Fibroblast of peridontal ligament (primary cell): Measurements from ENCODE around the gene RYR2.
"Not testable (repeated sequence)": the region's sequence is repeated elsewhere in the genome, so short reads cannot be mapped to it uniquely, and the experiment has no call there.

Experiments
- DNase-seq: peaks from one replicate; pipeline ENCODE4 v3.0.0-alpha.2; 2010; ENCODE audit errors: extremely low read depth

Gene RYR2

GRCh38 chr1:237084341-237085077, 42.5 kb downstream of the RYR2 start:
- no peak for DNase-seq

- no peak for DNase-seq
Measured at GRCh38 chr1:237091691-237092090, 49.7 kb downstream of the RYR2 start.

GRCh38 chr1:237093691-237094090, 51.7 kb downstream of the RYR2 start:
- no peak for DNase-seq

DNA sequence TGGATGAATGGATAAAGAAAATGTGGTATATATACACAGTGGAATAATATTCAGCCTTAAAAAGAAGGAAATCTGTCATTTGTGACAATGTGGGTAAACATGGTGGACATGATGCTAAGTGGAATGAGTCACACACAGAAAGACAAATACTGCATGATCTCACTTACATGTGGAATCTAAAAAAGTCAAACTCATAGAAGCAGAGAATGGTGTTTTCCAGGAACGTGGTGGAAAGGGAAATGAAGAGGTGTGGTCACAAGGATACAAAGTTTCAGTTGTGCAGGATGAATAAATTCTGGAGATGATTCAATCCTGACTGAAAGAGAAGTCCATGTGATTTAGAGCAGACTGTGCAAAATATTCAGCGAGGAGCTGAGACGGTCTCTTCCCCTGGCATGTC, 56.6 kb downstream of the RYR2 start:
- DNase-seq, result no peak

GRCh38 chr1:237103021-237103420, 61.0 kb downstream of the RYR2 start:
- no peak for DNase-seq

GRCh38 chr1:237104096-237104495, 62.1 kb downstream of the RYR2 start:
- no peak for DNase-seq

- DNase-seq, result no peak
Measured at GRCh38 chr1:237105826-237106225, 63.8 kb downstream of the RYR2 start.

- no peak for DNase-seq
Measured at GRCh38 chr1:237108297-237109040, 66.5 kb downstream of the RYR2 start.

GRCh38 chr1:237111807-237112206, 69.8 kb downstream of the RYR2 start:
- no peak for DNase-seq

GRCh38 chr1:237112663-237113062, 70.7 kb downstream of the RYR2 start:
- DNase-seq, result no peak

- no peak for DNase-seq
Measured at GRCh38 chr1:237115035-237115434, 73.1 kb downstream of the RYR2 start.

DNA sequence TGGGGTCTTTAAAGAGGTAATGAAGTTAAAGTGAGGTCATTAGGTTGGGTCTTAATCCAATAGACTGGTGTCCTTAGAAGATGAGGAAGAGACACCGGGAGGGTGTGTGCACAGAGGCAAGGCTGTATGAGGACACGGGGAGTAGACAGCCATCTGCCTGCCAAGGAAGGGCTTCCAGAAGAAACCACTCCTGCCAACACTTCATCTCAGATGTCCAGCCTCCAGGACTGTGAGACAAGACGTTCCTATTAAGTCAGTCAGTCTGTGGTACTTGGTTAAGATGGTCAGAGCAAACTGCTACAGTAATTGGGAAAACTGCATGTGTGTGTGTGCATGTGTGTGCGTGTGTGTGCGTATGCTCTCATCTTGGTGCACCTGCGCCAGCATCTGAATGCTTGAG, 77.1 kb downstream of the RYR2 start:
- no peak for DNase-seq

DNA sequence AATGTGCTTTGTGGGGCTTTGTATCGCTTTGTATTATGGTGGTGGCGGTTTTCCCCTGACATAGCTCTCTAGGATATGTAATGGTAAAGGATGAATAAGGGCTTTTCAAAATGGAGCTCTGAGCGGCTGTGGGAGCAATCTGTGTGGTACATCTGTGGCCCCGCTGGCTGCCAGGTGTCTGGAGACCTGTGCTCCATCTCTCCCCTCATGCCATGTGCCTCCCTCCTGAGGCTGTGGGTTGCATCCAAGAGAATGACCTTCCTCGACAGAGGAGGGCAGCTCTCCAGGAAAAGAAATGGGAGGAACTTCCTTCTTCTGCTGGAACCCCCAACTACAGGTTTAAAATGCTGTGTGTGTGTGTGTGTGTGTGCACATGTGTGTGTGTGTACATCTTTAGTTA, 78.7 kb downstream of the RYR2 start:
- DNase-seq, result no peak

DNA sequence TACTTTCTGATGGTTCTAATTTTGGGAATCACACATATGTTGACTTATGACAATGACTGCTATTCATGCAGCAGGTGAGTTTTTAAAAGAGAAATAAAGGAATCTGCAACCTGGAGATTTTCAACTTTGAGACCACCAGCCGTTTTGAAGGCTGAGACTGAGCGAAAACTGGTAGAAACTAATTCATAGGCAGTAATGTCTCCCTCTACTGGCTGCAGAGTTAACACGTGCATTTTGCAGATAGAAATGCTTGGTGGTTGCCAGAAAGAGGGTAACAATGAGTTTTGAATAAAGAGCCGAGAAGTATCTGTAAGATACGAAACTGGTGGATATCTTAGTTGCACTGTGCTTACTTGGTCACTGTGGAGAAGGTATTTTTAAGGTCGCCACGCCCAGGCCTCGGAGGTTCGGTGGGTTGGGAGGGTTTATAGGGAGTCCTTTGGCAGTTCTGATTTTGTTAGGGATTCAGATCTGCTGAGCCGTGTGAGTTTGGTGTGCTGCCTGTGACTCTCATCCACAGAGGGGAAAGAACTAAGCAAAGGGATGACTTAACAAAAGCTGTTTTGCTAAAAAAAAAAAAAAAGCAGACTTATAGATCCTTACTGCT, 83.0 kb downstream of the RYR2 start:
- no peak for DNase-seq

GRCh38 chr1:237126180-237126579, 84.2 kb downstream of the RYR2 start:
- DNase-seq, result no peak

DNA sequence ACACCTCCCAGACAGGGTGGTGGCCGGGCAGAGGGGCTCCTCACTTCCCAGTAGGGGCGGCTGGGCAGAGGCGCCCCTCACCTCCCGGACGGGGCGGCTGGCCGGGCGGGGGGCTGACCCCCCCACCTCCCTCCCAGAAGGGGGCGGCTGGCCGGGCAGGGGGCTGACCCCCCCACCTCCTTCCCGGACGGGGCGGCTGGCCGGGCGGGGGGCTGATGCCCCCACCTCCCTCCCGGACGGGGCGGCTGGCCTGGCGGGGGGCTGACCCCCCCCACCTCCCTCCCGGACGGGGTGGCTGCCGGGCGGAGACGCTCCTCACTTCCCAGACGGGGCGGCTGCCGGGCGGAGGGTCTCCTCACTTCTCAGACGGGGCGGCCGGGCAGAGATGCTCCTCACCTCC, 85.3 kb downstream of the RYR2 start:
- DNase-seq, result not testable (repeated sequence)

GRCh38 chr1:237133921-237134320, 91.9 kb downstream of the RYR2 start:
- no peak for DNase-seq

- DNase-seq, result no peak
Measured at GRCh38 chr1:237134929-237135328, 92.9 kb downstream of the RYR2 start.

- no peak for DNase-seq
Measured at GRCh38 chr1:237138551-237138950, 96.6 kb downstream of the RYR2 start.

- DNase-seq, result no peak
Measured at GRCh38 chr1:237139732-237140131, 97.7 kb downstream of the RYR2 start.

GRCh38 chr1:237140986-237141385, 99.0 kb downstream of the RYR2 start:
- DNase-seq, result no peak

GRCh38 chr1:237141502-237141901, 99.5 kb downstream of the RYR2 start:
- no peak for DNase-seq
